GM18519 (cell line): ENCODE data around the gene MYO1C.
"Not testable (repeated sequence)": the region's sequence is repeated elsewhere in the genome, so short reads cannot be mapped to it uniquely, and the experiment has no call there.

Experiments used
- ATAC-seq: cut with Tn5 transposase; IDR thresholded peaks from one replicate; pipeline ENCODE4 v1.9.1; 2021; ENCODE audit warnings: mild to moderate bottlenecking, moderate library complexity; ENCODE audit not compliant: unreplicated experiment, low FRiP score

MYO1C gene

DNA sequence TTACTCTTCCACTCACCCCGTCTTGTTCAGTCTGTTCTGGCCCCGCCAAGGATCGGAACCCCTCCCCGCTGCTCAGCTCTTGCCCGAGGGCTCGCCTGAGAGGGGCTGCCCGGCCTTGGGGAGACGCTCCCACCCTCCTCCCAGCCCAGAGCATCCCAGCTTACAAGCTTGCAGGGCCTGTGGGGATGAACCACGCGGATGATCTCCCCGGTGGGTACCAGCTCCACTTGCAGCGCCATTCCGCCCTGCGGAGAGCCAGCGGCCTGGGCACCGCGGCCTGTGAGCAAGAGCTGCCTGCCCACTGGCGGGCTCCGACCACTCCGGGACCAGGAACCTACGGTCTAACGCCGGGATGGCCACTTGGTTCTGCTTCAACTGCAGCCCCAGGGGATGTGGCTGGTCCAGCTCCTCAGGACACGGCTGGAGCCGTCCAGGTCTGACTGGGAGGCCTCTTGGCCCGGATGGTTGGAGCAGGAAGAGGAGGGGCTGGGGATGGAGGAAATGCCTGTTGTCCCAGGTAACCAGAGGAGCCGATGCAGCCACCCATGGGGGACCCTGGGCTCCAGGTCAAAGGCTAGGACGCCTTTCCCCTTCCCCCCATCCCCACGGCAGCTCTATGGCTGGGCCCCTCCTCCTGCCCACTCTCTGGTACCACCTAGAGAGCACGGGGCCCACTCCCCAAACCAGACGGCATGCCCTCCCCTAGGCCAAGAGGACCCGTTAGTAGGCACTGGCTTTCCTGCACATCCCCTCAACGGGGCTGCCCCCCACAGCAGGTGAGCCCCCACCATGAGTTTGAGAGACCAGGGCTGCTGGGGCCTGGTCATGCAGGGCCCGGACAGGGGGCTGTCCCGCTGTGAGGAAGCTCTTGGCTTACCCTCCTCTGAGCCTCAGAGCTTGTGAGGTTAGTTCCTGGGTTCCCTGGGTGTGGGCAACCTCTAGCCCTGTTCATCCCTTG lies at the start of gene MYO1C:
MYO1C (minus strand) TSS at position 438 of the 958 bp plus-strand sequence; CDS start at position 239, 199 bp downstream.
- ATAC-seq: no peak

DNA sequence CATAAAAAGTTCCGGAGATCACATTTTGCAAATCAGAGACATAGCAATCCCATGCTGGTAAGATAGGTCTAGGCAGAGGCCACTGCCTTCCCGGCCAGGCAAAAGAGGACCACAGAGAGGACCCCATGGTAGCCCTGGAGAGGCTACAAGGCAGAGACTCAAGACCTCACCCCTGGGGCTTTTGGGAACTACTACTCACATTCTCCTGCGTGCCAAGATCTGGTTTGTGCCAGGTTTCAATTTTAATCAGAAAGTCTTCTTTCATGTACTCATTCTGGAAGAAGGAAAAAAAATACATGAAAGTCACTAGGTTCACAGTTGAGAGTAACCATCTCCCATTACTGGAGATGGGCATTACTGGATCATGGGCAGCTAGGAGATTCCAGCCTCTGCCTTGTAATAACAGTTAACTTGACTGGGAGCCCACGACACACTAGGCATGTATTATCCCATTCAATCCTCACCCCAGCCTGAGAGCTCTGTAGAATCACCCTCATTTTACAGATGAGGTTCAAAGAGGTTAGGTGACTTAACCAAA lies 49.0 kb upstream of the MYO1C start:
- ATAC-seq: no peak

DNA sequence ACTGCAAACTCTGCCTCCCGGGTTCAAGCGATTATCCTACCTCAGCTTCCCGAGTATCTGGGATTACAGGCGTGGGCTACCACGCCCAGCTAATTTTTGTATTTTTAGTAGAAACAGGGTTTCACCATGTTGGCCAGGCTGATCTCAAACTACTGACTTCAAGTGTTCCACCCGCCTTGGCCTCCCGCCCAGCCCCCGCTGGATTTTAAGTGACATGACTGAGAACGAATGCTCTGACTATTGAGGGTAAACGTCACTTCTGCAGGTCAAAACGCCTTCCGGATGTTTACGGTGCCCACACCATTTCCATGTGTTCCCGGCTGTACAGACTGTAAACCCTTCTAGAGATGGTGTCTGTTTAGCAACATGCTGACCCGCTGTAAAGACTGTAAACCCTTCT lies 47.3 kb upstream of the MYO1C start:
- no peak for ATAC-seq

GRCh38 chr17:1535737-1536136 lies 43.3 kb upstream of the MYO1C start:
- ATAC-seq: no peak

DNA sequence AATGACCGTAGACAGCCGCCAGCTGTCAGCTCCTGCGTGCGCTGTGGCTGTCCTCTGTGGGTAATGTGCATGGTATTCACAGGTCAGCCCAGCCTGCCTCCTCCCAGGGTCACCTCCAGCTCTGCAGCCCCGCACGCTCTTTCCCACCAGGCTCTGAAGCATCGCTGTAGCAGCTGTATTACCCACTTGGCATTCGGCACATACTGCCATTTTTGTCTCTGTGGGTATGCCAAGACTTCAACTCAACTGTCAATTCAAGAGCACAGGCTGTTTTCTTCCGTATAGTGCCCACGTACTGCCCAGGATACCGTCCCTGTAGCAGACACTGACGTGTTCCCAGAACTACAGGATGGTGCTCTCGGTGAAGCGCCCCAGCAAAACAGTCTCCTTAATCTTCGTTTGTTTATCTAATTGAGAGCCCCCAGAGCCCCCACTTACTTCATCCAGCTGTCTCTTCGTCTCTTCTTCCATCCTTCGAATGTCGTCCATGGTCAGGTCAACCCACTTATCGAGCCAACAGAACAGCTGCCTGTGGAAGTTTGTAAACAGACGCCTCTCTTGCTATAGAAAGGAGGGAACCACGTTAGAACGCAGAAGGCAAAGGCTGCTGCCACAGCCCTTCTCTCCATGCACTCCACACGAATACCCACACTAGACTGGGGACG lies 41.3 kb upstream of the MYO1C start:
- no peak for ATAC-seq

- no peak for ATAC-seq
Measured at GRCh38 chr17:1532836-1533602, 40.5 kb upstream of the MYO1C start.

DNA sequence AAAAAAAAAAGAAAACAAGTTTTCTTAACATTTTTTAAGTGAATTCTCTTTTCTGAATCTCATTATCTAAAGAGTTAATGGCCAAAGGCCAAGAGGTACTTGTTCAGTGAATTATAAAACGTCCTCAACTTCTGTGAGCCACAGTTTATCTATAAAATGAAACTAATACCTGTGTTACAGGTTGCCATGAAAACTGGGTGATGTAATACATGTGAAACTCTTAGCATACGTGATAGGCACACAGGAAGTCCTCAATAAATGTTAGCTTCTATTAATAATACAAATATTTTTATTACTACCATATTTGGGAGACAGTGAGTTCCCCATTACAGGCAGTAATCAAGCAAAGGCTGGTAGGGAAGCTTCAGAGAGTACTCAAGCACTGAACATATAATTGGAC lies 37.4 kb upstream of the MYO1C start:
- ATAC-seq: no peak

GRCh38 chr17:1526876-1527275 lies 34.4 kb upstream of the MYO1C start:
- not testable (repeated sequence) for ATAC-seq

DNA sequence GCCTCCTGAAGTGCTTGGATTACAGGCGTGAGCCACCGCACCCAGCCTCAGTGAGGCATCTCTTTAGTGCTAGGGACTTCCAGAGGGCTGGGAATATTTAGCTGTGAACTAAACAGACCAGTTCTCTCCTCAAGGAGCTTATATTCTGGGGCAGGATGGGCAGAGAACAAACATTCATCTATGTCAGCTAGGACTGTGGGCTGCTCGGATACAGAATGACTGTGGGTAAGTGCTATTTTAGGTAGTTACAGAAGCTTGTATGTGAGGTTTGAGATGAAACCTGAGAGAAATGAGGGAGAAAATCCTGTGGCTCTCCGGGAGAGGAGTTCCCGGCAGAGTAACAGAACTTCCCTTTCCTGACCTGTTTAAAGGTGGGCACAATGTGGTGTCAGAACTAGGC lies 30.1 kb upstream of the MYO1C start:
- ATAC-seq: no peak

GRCh38 chr17:1521086-1521640 lies 28.7 kb upstream of the MYO1C start:
- ATAC-seq: no peak

- no peak for ATAC-seq
Measured at GRCh38 chr17:1519678-1520077, 27.2 kb upstream of the MYO1C start.

- no peak for ATAC-seq
Measured at GRCh38 chr17:1518410-1518809, 25.9 kb upstream of the MYO1C start.

DNA sequence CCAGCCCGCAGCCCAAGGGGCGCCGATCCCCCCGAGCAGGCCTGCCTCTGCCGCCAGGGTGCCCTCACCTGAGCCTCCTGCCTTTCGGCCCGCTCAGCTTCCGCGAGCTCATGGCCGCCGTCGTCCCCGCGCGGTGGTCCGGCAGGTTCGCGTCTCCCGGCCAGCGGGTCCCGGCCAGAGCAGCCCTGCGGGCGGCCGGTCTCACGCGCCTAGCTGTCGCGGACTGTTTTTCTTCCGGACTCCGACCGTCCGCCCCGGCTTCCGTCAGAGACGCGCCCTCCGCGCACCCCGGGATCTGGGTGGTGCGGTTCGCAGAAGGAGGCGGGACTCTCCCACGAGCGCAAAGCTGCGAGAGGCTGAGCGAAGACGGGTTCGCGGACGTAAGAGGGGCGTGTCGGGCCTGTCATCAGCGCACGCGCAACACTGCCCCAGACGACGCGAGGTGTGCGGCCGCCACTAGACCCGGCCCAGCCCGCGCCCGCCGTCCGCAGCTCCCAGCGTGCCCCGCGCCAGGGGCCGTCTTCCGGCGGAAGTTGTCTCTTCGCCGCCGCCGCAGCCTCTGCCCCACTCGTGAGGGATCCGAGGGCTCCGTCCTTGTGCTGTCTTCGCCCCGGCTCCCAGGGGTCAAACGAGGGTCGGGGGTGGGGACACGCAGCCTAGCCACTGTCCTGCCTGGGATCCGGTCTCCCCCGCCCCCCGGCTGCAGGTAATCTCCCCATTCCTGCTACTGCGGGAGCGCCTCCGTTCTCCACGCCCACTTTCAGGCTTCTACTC lies 24.1 kb upstream of the MYO1C start, which contains the start of gene INPP5K:
INPP5K (minus strand) TSS at position 225 of the 774 bp plus-strand sequence; CDS start at position 112, 113 bp downstream.
- peak; percentile 83 for ATAC-seq

GRCh38 chr17:1515640-1516387 lies 23.3 kb upstream of the MYO1C start:
- ATAC-seq: no peak

DNA sequence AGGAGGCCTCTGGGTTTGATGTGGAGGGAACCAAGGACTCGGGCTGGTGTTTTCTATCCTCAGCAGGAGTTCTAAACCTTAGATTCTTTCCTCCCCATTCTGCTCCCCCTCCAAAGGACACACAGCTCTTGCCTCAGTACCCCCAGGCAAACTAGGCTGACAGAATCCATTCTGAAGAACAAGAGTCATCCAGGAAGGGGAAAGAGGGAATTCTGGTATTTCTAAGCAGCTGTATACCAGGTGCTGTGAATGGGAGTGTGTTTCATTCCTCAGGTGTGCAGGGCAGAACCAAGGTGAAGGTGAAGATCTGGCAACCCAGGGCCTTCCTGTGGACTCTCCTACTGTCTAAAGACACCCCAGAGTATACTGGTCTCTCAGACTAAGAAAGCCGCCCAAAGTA lies 19.9 kb upstream of the MYO1C start:
- no peak for ATAC-seq

GRCh38 chr17:1511756-1512321 lies 19.4 kb upstream of the MYO1C start:
- no peak for ATAC-seq

- ATAC-seq: no peak
Measured at GRCh38 chr17:1511290-1511689, 18.8 kb upstream of the MYO1C start.

DNA sequence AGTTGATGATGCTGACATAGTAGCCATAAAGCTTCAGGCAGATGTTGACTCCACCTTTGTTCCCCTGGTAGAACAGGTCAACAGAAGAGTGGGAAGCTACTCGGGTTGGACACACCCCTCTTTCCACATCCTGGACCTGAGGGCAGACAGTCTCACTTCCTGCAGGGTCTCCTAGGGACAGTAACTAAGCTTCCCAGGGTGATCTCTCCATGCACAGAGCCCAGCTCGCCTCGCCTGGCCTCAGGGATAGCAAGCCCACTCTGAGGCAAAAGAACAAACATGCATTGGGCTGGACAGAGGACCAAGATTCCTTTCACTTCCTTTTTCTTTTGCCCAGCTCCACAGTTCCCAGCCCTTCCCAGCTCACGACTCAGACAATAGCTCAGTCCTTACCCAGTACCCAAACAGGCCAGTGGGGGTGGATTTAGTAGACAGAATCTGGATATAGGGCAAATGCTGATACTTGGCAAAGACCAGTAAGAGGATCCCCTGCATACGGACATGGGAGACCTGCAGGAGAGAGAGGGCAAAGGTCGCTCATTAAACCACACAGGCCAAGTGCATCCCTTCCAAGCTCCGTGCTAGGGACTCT lies 16.9 kb upstream of the MYO1C start:
- ATAC-seq: no peak
